G401 (cell line): Measurements from ENCODE around the gene UBE2E2. TPM values are rescaled to one million over a fixed set of nuclear protein-coding genes. Genes with fewer than 3 reads are reported as not detected.
"Not testable (repeated sequence)": the region's sequence is repeated elsewhere in the genome, so short reads cannot be mapped to it uniquely, and the experiment has no call there.

Experiments used
- DNase-seq: peaks from one replicate; pipeline ENCODE4 v3.0.0-alpha.2; 2015; ENCODE audit warnings: low spot score
- in situ Hi-C: cut with HindIII; loops from 2 replicates; pipeline ENCODE4 v1.10.0; 2016; ENCODE audit warnings: low sequenced_read_pairs, mixed read lengths
- total RNA-seq: library from RNA; depleted of rRNA; stranded (reverse); fragments of >200 nt; shearing (Covaris generic); gene quantifications from 2 replicates; pipeline ENCODE4 v1.2.3, GENCODE V29; 2014

UBE2E2 gene
- total RNA-seq, 1 experiment from 2014 or later = not detected

- DNase-seq, in situ Hi-C loops: not testable (repeated sequence)
These were observed 415.3 kb downstream of the UBE2E2 start for GRCh38 chr3:23618475-23618874.

- in situ Hi-C loops = no loop called here
These were observed 416.8 kb downstream of the UBE2E2 start for GRCh38 chr3:23619705-23620637.

GRCh38 chr3:23620638-23621015, 417.5 kb downstream of the UBE2E2 start:
- in situ Hi-C loops = no loop called here
- no peak for DNase-seq

More at GRCh38 chr3:23619705-23620637, 416.8 kb downstream of the UBE2E2 start:
- no peak for DNase-seq

DNA sequence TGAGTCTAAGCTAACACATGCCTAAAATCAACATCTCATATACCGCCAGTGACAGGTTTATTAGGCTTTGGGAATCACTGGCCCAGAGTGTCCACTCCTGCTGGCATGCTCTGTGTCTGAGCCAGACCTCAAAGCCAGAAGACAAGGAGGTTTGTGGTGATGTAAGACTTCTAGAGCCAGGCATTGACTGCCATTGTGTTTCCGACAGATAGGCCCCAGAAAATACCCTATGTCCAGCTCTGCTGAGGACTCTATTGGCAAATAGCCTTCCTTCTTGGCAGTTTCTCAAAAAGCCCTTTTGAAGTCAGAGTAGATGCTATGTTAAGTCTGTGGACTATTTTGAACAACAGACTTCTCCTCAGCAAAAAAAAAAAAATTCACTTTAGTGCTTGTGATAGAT, 420.7 kb downstream of the UBE2E2 start:
- in situ Hi-C loops = no loop called here
- no peak for DNase-seq

- no peak for DNase-seq
- in situ Hi-C loops = no loop called here
These were observed 421.2 kb downstream of the UBE2E2 start for GRCh38 chr3:23624305-23624704.

DNA sequence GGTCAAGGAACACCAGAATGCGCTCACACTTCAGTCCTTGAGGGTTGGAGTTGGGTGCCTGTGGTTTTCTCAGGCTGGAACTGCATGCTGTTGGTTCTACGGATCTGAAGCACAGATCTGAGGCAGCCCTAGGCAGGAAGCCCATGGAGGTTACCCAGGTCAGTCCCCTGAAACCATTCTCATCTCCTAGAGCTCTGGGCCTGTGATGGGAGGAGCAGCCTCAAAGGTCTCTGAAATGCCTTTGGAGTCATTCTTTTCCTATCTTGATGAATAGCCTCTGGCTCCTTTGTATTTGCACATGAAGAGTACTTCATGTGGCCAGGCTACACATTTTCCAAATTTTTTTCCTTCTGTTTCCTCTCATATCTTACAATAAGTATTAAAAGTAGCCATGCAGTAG, 423.3 kb downstream of the UBE2E2 start:
- in situ Hi-C loops = no loop called here
- DNase-seq = no peak

GRCh38 chr3:23629181-23629894, 426.2 kb downstream of the UBE2E2 start:
- no peak for DNase-seq
- in situ Hi-C loops = no loop called here

GRCh38 chr3:23633261-23633960, 430.3 kb downstream of the UBE2E2 start:
- in situ Hi-C loops = no loop called here
- no peak for DNase-seq

- DNase-seq = no peak
- in situ Hi-C loops = no loop called here
These were observed 434.2 kb downstream of the UBE2E2 start for GRCh38 chr3:23637339-23637738.

DNA sequence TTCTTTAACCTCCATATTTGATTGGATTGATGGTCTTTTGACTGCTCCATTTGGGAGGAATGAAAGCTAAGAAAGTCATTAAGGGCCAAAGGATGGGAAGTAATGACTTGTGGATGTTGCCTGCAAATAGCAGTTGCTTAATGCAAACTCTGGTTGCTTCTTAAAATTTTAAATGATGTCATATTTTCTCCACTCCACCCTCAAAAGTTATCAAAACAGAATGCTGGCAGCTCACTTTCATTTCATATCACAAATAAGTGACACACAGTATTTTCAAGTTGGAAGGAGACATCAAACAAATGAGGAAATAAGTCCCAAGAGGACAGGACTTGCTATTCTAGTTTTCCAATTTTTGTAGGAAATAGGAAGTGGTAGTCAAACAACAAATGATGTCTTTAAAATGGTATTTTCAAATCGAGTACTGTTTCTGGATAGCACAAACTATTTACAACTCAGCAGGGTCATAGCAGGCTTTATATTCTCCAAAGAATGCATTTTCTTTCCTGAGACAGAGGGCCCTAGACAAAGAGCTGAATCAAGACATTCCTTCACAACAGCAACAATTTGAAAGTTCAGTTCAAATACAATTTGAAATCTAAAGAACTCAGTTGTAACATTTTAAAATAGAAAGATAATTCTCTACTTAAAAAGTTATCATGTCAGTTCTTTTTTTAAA, 437.5 kb downstream of the UBE2E2 start:
- in situ Hi-C loops = no loop called here
- no peak for DNase-seq
